ENCODE data around the gene AGBL2. TPM values are rescaled to one million over a fixed set of nuclear protein-coding genes. Genes with fewer than 3 reads are reported as not detected.

Gene AGBL2
- total and polyA plus RNA-seq, 2 of the 8 experiments (the other 6 are each of a cell fraction or from before 2014, with no cell fraction given) = 2.1 to 6.5 TPM

- Histone ChIP-seq H2BK20ac (ENCODE audit: low read length) (no peak overlapping the region), H3K4ac (replicated peaks; ENCODE audit: insufficient read length, low read depth, low read length) (no peak overlapping the region), H3K9ac (replicated peaks in 1 of 4; ENCODE audit: extremely low read depth in 1 of 4, low read depth in 3 of 4, low read length in 3 of 4) (no peak overlapping the region), H3K23ac (ENCODE audit: insufficient read length) (no peak overlapping the region), H3K27ac (ENCODE audit: low read depth, low read length) (no peak overlapping the region), H3K4me1 (replicated peaks in 1 of 4; ENCODE audit: control insufficient read depth in 3 of 4, insufficient read depth in 4 of 4, low read length in 3 of 4) (no peaks in the 10 kb centered on the region), H3K56ac (replicated peaks; ENCODE audit: insufficient read length, low read depth, low read length) (no peak overlapping the region), H3K23me2 (ENCODE audit: low read depth, low read length) (no peaks in the 10 kb centered on the region), H2AK5ac (ENCODE audit: low read depth, low read length) (no peak overlapping the region), H4K20me1 (replicated peaks in 1 of 2; ENCODE audit: control insufficient read depth in 1 of 2, insufficient read depth in 2 of 2, low read length in 2 of 2) (no peaks in the 10 kb centered on the region), H4K8ac (ENCODE audit: extremely low read depth, insufficient read depth, low read length) (no peak overlapping the region), H3K18ac (ENCODE audit: extremely low read depth, low read length) (no peak overlapping the region), H4K91ac (replicated peaks; ENCODE audit: insufficient read length, low read length) (no peak overlapping the region), H3K79me1 (ENCODE audit: low read depth, low read length) (no peaks in the 10 kb centered on the region), H3K27me3 (replicated peaks in 1 of 4; ENCODE audit: control insufficient read depth in 3 of 4, extremely low read depth in 1 of 4, insufficient read depth in 3 of 4, low read length in 3 of 4) (no peaks in the 10 kb centered on the region), H3K14ac (ENCODE audit: insufficient read length) (no peak overlapping the region), H2AFZ (ENCODE audit: low read length) (no peak overlapping the region), H2BK12ac (ENCODE audit: low read depth, low read length) (no peak overlapping the region), H2BK5ac (ENCODE audit: low read depth, low read length) (no peak overlapping the region), H3K9me3 (ENCODE audit: insufficient read depth in 2 of 2, low read depth in 1 of 2, low read length in 1 of 2) (no peaks in the 10 kb centered on the region), H2BK120ac (replicated peaks; ENCODE audit: low read depth, low read length) (no peak overlapping the region), H3K4me2 (ENCODE audit: insufficient read depth in 1 of 2, low read depth in 2 of 2, low read length in 2 of 2) (no peak overlapping the region), H3K4me3 (ENCODE audit: extremely low read depth in 1 of 4, insufficient read depth in 2 of 4, low read depth in 3 of 4, low read length in 4 of 4) (no peak overlapping the region), H2BK15ac (ENCODE audit: low read length) (no peak overlapping the region), H3K79me2 (ENCODE audit: control insufficient read depth in 1 of 2, insufficient read depth in 2 of 2, low read length in 2 of 2) (no peaks in the 10 kb centered on the region), H3K36me3 (ENCODE audit: control insufficient read depth in 2 of 4, insufficient read depth in 4 of 4, low read length in 3 of 4) (no peaks in the 10 kb centered on the region), H4K5ac (ENCODE audit: insufficient read length, low read depth, low read length) (no peak overlapping the region)
- FAIRE-seq (no peak), DNase-seq (ENCODE audit: low read depth in 1 of 2, low spot score in 2 of 2) (no peak)
- POLR2A ChIA-PET (ENCODE audit: partially characterized antibody) = no interaction called here
- CTCF ChIA-PET (ENCODE audit: partially characterized antibody) = interaction anchor here (1.0 kb wide), 1 partner anchor 142 kb away, joined by 3 read pairs; no protein-coding TSS in a partner anchor
- 84% methylated on average over 2 of the region's 2 CpGs; no CpG with 5 or more reads in 1 of the 2 experiments for WGBS, 2 experiments (ENCODE audit: extremely low coverage in 1 of 2, insufficient coverage in 1 of 2, insufficient read length in 1 of 2, insufficient replicate concordance in 2 of 2, low coverage in 1 of 2, low lambda C conversion rate in 2 of 2, missing lambda C conversion rate in 1 of 2)
- no peak for TF ChIP-seq SUZ12 (IDR thresholded peaks at IDR 0.05; ENCODE audit: low read length)
- no peak for TF ChIP-seq POU5F1 (IDR thresholded peaks at IDR 0.05; ENCODE audit: low read depth, low read length)
- no peak for TF ChIP-seq RBBP5 (IDR thresholded peaks at IDR 0.05; ENCODE audit: borderline replicate concordance, low read depth, low read length)
- no peak for TF ChIP-seq POLR2A (IDR thresholded peaks at IDR 0.05; ENCODE audit: control extremely low read depth in 1 of 2, low read depth in 2 of 2, low read length in 2 of 2)
- TF ChIP-seq YY1 (IDR thresholded peaks at IDR 0.05; ENCODE audit: low read depth, low read length) = no peak
- TF ChIP-seq MAFK (IDR thresholded peaks at IDR 0.05; ENCODE audit: low read depth, low read length) = no peak
- no peak for TF ChIP-seq JUN (IDR thresholded peaks at IDR 0.05; ENCODE audit: low read depth, low read length)
- TF ChIP-seq, protein P1, sequence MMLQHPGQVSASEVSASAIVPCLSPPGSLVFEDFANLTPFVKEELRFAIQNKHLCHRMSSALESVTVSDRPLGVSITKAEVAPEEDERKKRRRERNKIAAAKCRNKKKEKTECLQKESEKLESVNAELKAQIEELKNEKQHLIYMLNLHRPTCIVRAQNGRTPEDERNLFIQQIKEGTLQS (IDR thresholded peaks at IDR 0.05; ENCODE audit: insufficient read depth, low read depth, low read length) = no peak
- TF ChIP-seq SRF (IDR thresholded peaks at IDR 0.05; ENCODE audit: low read depth, low read length) = no peak
- TF ChIP-seq, protein P2, sequence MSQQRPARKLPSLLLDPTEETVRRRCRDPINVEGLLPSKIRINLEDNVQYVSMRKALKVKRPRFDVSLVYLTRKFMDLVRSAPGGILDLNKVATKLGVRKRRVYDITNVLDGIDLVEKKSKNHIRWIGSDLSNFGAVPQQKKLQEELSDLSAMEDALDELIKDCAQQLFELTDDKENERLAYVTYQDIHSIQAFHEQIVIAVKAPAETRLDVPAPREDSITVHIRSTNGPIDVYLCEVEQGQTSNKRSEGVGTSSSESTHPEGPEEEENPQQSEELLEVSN (IDR thresholded peaks at IDR 0.05) = no peak
- TF ChIP-seq, protein P3, sequence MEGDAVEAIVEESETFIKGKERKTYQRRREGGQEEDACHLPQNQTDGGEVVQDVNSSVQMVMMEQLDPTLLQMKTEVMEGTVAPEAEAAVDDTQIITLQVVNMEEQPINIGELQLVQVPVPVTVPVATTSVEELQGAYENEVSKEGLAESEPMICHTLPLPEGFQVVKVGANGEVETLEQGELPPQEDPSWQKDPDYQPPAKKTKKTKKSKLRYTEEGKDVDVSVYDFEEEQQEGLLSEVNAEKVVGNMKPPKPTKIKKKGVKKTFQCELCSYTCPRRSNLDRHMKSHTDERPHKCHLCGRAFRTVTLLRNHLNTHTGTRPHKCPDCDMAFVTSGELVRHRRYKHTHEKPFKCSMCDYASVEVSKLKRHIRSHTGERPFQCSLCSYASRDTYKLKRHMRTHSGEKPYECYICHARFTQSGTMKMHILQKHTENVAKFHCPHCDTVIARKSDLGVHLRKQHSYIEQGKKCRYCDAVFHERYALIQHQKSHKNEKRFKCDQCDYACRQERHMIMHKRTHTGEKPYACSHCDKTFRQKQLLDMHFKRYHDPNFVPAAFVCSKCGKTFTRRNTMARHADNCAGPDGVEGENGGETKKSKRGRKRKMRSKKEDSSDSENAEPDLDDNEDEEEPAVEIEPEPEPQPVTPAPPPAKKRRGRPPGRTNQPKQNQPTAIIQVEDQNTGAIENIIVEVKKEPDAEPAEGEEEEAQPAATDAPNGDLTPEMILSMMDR (IDR thresholded peaks at IDR 0.05; ENCODE audit: control extremely low read depth in 1 of 3, insufficient read depth in 1 of 3, low read depth in 1 of 3, low read length in 3 of 3) = no peak
- no peak for TF ChIP-seq CHD2 (IDR thresholded peaks at IDR 0.05; ENCODE audit: low read length)
These were observed 39.3 kb downstream of the AGBL2 start for GRCh38 chr11:47675851-47676250.

Measured in H1 (cell line).